Right ventricle myocardium superior (tissue), 1 donor: ENCODE data around the gene PLA2G4D. TPM values are rescaled to one million over a fixed set of nuclear protein-coding genes. Genes with fewer than 3 reads are reported as not detected.
A peak's percentile ranks its signal among the peaks of the same experiment; 100 is the strongest.

Source experiments
- ATAC-seq: fragments of 200-7000 bp; cut with Tn5 transposase; one replicate; pipeline ENCODE4 v1.9.1; 2020; ENCODE audit warnings: mild to moderate bottlenecking; ENCODE audit not compliant: poor library complexity
- DNase-seq: peaks from one replicate; pipeline ENCODE4 v3.0.0-alpha.2; 2020
- intact Hi-C: fragments of 100-400 bp; cut with DNase I; formaldehyde crosslinking; loops from one replicate; pipeline ENCODE4 v1.11.2; 2022
- total RNA-seq: library from RNA; stranded (reverse); fragmentation: NEBNext Ultra II Directional; extraction: Animal tissue kit (Norgen Biotek cat#: 25700); gene quantifications from one replicate; pipeline ENCODE4 v1.2.1, GENCODE V29; 2021
- donor health status: DM: no; HTN: yes; CAD: no; lungs with severe emphysema.

Gene PLA2G4D
- total RNA-seq, 1 donor from 2014 or later = not detected

GRCh38 chr15:42082823-42083604, 11.3 kb downstream of the PLA2G4D start:
- DNase-seq = no peak
- ATAC-seq = no peak
- intact Hi-C loops = no loop called here

GRCh38 chr15:42082141-42082540, 12.2 kb downstream of the PLA2G4D start:
- DNase-seq = no peak
- no peak for ATAC-seq
- intact Hi-C loops = no loop called here

- intact Hi-C loops = no loop called here
- ATAC-seq (no peak), DNase-seq (no peak)
Observed at GRCh38 chr15:42080919-42081830, 13.2 kb downstream of the PLA2G4D start.

GRCh38 chr15:42080186-42080918, 14.0 kb downstream of the PLA2G4D start:
- intact Hi-C loops = no loop called here
- no peak for ATAC-seq
- no peak for DNase-seq

- intact Hi-C loops = loop anchor here (2.0 kb wide), 1 partner anchor 43 kb away; no protein-coding TSS in a partner anchor
- DNase-seq (peak; percentile 29), ATAC-seq (no peak)
Observed at GRCh38 chr15:42079401-42079908, 14.9 kb downstream of the PLA2G4D start.

GRCh38 chr15:42078903-42079302, 15.5 kb downstream of the PLA2G4D start:
- intact Hi-C loops = loop anchor here (2.0 kb wide), 1 partner anchor 44 kb away; no protein-coding TSS in a partner anchor
- ATAC-seq (no peak), DNase-seq (no peak)

- ATAC-seq = no peak
- intact Hi-C loops = loop anchor here (2.0 kb wide), 1 partner anchor 45 kb away; no protein-coding TSS in a partner anchor
- no peak for DNase-seq
Observed at GRCh38 chr15:42077689-42078088, 16.7 kb downstream of the PLA2G4D start.

- DNase-seq = no peak
- intact Hi-C loops = no loop called here
- no peak for ATAC-seq
Observed at GRCh38 chr15:42073418-42073817, 20.9 kb downstream of the PLA2G4D start.

- ATAC-seq = no peak
- intact Hi-C loops = no loop called here
- DNase-seq = no peak
Observed at GRCh38 chr15:42072141-42072685, 22.1 kb downstream of the PLA2G4D start.

GRCh38 chr15:42071717-42072116, 22.6 kb downstream of the PLA2G4D start:
- no peak for ATAC-seq
- intact Hi-C loops = no loop called here
- no peak for DNase-seq

- ATAC-seq (no peak), DNase-seq (no peak)
- intact Hi-C loops = no loop called here
Observed at GRCh38 chr15:42070976-42071350, 23.4 kb downstream of the PLA2G4D start.

GRCh38 chr15:42070279-42070975, 23.9 kb downstream of the PLA2G4D start:
- DNase-seq (no peak), ATAC-seq (no peak)
- intact Hi-C loops = no loop called here

- ATAC-seq (no peak), DNase-seq (no peak)
- intact Hi-C loops = loop anchor here (5.0 kb wide), 1 partner anchor 63 kb away; no protein-coding TSS in a partner anchor
Observed at GRCh38 chr15:42069496-42070278, 24.7 kb downstream of the PLA2G4D start.

- DNase-seq = no peak
- intact Hi-C loops = loop anchor here (5.0 kb wide), 1 partner anchor 63 kb away; no protein-coding TSS in a partner anchor
- no peak for ATAC-seq
Observed at GRCh38 chr15:42069025-42069424, 25.3 kb downstream of the PLA2G4D start.

GRCh38 chr15:42068601-42069000, 25.8 kb downstream of the PLA2G4D start:
- intact Hi-C loops = loop anchor here (5.0 kb wide), 1 partner anchor 64 kb away; no protein-coding TSS in a partner anchor
- ATAC-seq (no peak), DNase-seq (no peak)

GRCh38 chr15:42066764-42067415, 27.5 kb downstream of the PLA2G4D start:
- DNase-seq = no peak
- ATAC-seq = no peak
- intact Hi-C loops = loop anchor here (5.0 kb wide), 1 partner anchor 65 kb away; no protein-coding TSS in a partner anchor
